Renal cortex interstitium (tissue), 15 donors: ENCODE measurements around the gene PYHIN1. TPM values are rescaled to one million over a fixed set of nuclear protein-coding genes. Genes with fewer than 3 reads are reported as not detected.

ENCODE experiments used
- DNase-seq, 11 donors: peaks; one replicate each; pipeline ENCODE4 v3.0.0-alpha.2; 2013; ENCODE audit warnings: low read depth in 9 of 11, low spot score in 4 of 11; ENCODE audit errors: extremely low read depth in 1 of 11
- long read RNA-seq, 16 experiments: transcript quantifications; one replicate each; lab custom pipeline, GENCODE V29; 2026
- polyA plus RNA-seq, 3 donors: library from polyadenylated mRNA; unstranded; fragments of 120-200 nt; gene quantifications; one replicate each; pipeline ENCODE4 v1.2.1, GENCODE V29; 2013; ENCODE audit not compliant: insufficient read length in 3 of 3

PYHIN1 gene
- polyA plus RNA-seq, result under 1 TPM; 0.13 to 0.20 (median 0.18) TPM
- long read RNA-seq, donor 1, result 0 reads
- long read RNA-seq, donor 2, result 0 reads
- long read RNA-seq, donor 3, result 0 reads
- long read RNA-seq, donor 4, result 0 reads
- long read RNA-seq, donor 5, result 0 reads
- long read RNA-seq, donor 6, result 0 reads
- long read RNA-seq, donor 7, result 0 reads
- long read RNA-seq, donor 8, result 0 reads
- long read RNA-seq, donor 9, result 0 reads
- long read RNA-seq, donor 10, result 0 reads
- long read RNA-seq, donor 11, result 0 reads
- long read RNA-seq, donor 12, result 0 reads
- long read RNA-seq, donor 13, result 0 reads
- long read RNA-seq, donor 14, result 0 reads
- long read RNA-seq, donor 15, result 0 reads
- long read RNA-seq, donor 16, result 0 reads

DNA sequence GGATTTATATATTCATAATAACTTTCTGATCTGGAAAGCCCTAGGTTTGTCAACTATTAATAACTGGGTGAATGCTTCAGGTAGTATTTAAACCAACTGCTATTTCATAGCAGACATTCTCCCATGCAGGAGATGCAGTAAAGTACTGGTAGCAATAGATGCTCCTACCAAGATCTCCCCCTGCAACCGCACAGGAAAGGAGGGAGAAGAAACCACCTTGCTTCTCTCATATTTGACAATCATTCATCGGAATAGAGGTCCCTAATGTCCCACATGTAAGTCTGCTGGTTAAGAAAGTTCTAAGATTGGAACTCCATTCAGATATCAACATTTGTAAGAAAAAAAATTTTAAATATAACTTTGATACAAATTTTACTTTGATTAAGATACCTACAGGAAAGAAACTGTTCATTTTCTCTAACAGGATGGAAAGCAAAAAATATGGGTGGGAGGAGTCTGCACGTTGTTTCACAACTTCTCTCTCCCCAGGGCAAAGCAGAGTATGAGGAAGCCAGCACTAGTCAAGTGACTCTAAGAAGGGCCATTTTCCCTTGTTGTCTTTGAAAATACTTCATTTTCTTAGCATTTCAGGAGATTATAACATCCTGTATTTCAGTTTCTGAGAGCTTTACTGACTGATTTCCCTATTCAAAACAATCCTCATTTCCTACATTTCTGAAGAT is at the start of gene PYHIN1:
Gene PYHIN1, plus strand, starts transcription at position 498 of the 683 bp plus-strand sequence. CDS start 5,359 bp downstream, outside the sequence.
- no peak for DNase-seq

- no peak for DNase-seq
These were observed 37.7 kb upstream of the PYHIN1 start for GRCh38 chr1:158893654-158894053.

DNA sequence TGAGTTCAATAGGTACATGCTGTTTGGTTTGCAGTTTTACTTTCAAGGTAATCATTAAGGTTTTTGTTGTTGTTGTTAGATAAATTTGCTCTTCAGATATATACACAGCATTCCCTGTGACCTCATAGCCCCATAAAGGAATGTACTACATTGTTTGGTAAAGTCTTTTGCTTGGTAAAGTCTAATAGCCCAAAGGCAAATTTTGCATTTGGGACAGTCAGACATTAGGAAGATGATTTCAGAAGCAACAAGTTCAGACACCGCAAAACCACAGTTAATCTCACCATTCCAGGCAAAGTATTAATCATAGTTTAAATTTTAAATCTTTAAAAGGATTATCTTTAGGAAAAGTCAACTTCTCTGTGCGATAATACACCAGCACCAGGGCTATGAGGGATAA is 32.6 kb upstream of the PYHIN1 start:
- no peak for DNase-seq

DNA sequence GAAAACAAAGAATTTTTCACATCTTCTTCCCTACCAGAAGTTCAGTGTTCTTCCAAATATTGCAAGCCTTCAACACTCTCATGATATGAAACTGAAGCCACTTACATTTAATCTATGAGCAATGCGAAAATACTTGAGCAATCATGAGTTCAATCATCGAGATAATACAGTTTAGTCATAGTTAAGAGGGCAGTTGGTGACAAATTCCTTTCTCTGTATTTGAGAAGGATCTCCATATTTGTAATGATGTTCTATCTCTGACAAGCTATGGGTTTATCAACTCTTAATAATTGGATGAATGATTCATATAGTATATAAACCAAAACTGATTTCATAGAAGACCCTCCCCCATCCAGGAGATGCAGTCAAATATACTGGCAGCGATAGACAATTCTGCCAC is 29.7 kb upstream of the PYHIN1 start:
- no peak for DNase-seq

GRCh38 chr1:158916085-158916484 is 15.3 kb upstream of the PYHIN1 start:
- no peak for DNase-seq

GRCh38 chr1:158924677-158925076 is 6.7 kb upstream of the PYHIN1 start:
- DNase-seq, result no peak

GRCh38 chr1:158930504-158930903 is 848 bp upstream of the PYHIN1 start:
- DNase-seq, result no peak

- no peak for DNase-seq
These were observed 819 bp downstream of the PYHIN1 start for GRCh38 chr1:158932171-158932570.

DNA sequence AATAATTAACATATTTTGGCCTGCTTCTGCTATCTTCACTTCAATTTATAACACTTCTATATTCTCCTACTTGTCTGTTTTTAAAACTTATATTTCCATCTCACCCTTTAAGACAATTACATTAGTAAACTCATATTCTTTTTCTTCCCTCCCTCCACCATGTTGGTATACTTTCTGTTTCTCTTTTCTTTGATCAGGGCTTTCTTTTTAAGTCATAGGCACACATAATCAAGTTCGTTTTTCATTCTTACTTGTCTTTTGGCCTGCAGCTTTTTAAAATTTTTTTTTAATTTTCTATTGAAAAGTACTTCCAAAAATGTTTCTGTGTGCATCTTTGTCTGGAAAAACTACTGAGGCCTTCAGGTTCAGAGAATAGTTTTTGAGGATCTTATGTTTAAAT is 2.3 kb downstream of the PYHIN1 start:
- no peak for DNase-seq

GRCh38 chr1:158939180-158939579 is 7.8 kb downstream of the PYHIN1 start:
- DNase-seq, result no peak

- no peak for DNase-seq
These were observed 10.0 kb downstream of the PYHIN1 start for GRCh38 chr1:158941317-158941716.

GRCh38 chr1:158942490-158942889 is 11.1 kb downstream of the PYHIN1 start:
- no peak for DNase-seq

GRCh38 chr1:158943059-158943458 is 11.7 kb downstream of the PYHIN1 start:
- DNase-seq, result no peak

DNA sequence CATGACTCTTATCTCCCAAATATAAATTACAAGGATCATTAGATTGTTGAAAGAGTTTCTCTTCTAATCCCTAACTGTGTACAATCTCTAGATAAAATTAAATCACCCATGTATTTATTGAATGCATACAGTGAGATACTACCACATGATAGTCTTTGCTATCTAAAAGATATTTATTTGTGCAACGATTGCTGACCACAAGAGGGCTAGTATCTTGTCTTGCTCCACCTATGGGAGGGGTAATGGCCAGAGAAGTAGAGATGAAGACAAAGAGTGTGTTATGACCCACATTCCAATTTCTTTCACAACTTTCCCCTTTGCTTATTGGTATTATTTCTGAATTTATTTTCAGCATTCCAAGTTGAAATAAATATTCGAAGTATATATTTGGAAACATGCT is 13.7 kb downstream of the PYHIN1 start:
- DNase-seq, result no peak

- DNase-seq, result no peak
These were observed 15.4 kb downstream of the PYHIN1 start for GRCh38 chr1:158946785-158947184.

DNA sequence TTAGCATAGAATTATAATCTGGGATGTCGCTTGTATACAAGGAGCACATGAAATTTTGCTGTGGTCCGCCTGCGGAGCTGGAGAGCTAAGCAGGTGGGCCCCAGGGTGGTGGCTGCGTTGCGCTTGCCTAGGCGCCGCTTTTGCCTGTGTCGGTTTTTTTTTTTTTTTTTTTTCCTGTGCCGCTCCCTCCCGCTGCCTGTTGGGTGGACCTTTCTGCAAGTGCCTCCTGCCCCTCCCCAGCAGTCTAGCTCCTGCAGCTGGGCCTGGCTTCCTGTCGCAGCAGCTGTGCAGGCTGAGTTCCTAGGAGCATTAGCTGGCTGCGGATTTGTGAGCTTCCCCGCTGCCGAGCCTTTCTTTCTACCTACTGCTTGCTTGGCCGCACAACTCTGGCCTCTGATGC is 20.6 kb downstream of the PYHIN1 start:
- no peak for DNase-seq

DNA sequence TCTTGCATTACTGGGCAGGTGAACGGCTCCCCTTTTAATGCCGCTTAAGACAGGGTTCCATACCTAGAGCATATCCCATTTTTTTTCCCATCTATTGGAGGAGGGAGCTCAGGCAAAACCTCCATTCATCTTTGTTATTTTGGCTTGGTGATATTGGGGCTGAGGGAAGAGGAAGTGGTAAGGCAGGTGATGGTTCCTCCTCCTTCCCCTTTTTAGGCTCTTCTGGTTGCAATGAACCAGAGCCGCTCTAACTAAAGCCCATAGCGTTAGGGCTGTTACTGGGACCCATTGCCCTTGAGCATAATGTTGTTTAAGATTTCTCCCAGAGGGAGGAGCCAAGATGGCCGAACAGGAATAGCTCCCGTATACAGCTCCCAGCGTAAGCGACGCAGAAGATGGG is 21.1 kb downstream of the PYHIN1 start:
- DNase-seq, result no peak

DNA sequence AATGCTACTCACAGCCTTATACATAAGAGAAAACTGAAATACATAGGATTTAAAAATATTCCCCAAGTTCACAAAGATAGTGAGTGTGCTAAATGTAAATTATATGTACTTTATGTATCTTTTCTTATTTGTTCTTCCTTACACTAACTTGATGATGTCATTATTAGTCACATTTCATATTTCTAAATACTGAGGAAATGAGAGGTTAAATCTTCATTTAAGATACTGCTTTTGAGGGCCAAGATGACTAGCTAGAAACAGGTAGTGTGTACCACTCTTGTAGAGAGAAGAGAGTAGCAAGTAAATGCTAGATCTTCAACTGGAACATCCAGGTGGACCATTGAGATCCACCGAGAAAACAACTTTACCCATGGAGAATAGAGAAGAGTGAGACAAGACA is 29.8 kb downstream of the PYHIN1 start:
- DNase-seq, result no peak

DNA sequence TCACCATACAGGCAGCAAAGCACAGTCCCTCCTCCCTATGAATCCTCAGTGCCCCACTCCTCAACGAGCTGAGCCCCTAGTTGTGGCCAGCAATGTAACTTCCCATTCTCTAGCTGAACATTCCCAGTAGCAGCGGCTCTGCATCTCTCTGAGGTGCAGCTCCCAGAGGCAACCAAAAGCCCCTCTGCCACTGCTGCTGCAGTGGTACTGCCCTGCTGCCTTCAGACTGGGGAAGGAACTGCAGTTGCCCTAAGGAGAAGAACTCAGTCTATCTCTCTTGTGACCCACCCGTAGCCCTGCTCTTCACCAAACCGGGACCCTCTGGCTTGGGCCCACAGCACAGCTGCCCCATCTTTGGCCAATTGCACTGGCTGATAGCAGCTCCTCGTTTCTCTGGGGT is 31.6 kb downstream of the PYHIN1 start:
- DNase-seq, result no peak

- no peak for DNase-seq
These were observed 37.8 kb downstream of the PYHIN1 start for GRCh38 chr1:158969166-158969565.

DNA sequence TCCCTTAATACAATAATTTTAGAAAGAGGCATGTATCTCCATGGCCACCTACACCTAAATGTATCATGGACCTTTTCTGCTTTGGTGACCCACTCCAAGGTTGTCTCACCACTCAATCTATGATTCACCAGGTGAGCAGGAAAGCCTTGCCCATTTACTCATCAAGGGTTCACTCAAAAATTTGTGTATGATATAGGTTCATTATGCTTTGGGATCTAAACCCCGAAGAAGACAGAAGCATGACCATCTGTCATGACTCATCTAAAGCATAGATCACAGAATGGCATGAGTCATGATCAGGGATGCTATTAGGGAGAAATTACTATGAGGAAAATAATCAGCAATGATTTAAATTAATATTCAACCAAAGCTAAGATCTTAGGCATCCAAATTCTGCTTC is 38.5 kb downstream of the PYHIN1 start:
- DNase-seq, result no peak
